OCI-LY7 (cell line): ENCODE results near the gene NOCT. TPM values are rescaled to one million over a fixed set of nuclear protein-coding genes. Genes with fewer than 3 reads are reported as not detected.
A peak's percentile ranks its signal among the peaks of the same experiment; 100 is the strongest.

Source experiments
- BruUV-seq: library from RNA; stranded (reverse); fragments of 400-500 nt; replicated peaks from 2 replicates; lab custom pipeline; 2021; lab: Mats Ljungman, UMichigan
- CTCF ChIA-PET: fragments of 300-600 bp; sonication (Branson Sonifier 250); formaldehyde crosslinking; loops from one replicate; lab custom pipeline; 2022; ENCODE audit warnings: antibody characterized with exemption; ENCODE audit not compliant: unreplicated experiment; lab: Charles Lee
- POLR2A ChIA-PET: fragments of 300-600 bp; sonication (Branson Sonifier 250); formaldehyde crosslinking; loops from one replicate; lab custom pipeline; 2022; ENCODE audit warnings: antibody characterized with exemption; lab: Charles Lee
- DNase-seq: peaks from one replicate; pipeline ENCODE4 v3.0.0-alpha.2; 2015; ENCODE audit warnings: low spot score
- H2AFZ ChIP-seq: fragments of 200-600 bp; sonication (generic), shearing (Covaris generic); 2 replicates; pipeline ENCODE4 v1.6.1; 2014; ENCODE audit warnings: mild to moderate bottlenecking, antibody characterized with exemption, low read length, moderate library complexity
- H3K27ac ChIP-seq: fragments of 200-600 bp; sonication (generic); 2 replicates; pipeline ENCODE4 v1.5.1; 2014; ENCODE audit warnings: mixed run types, low read depth, mild to moderate bottlenecking, moderate library complexity, low read length, inconsistent platforms; ENCODE audit not compliant: poor library complexity, severe bottlenecking
- H3K36me3 ChIP-seq: fragments of 200-600 bp; sonication (generic); 2 replicates; pipeline ENCODE4 v1.6.1; 2014; ENCODE audit warnings: mild to moderate bottlenecking, antibody characterized with exemption, low read length, moderate library complexity, mixed read lengths; ENCODE audit not compliant: insufficient read depth
- H3K4me1 ChIP-seq: fragments of 200-600 bp; sonication (generic); 2 replicates; pipeline ENCODE4 v1.5.1; 2014; ENCODE audit warnings: mild to moderate bottlenecking, low read length; ENCODE audit not compliant: insufficient read depth, poor library complexity, severe bottlenecking
- H3K4me2 ChIP-seq: fragments of 200-600 bp; sonication (generic); 2 replicates; pipeline ENCODE4 v1.6.1; 2014; ENCODE audit warnings: mild to moderate bottlenecking, low read length
- H3K4me3 ChIP-seq: fragments of 200-600 bp; sonication (generic); 2 replicates; pipeline ENCODE4 v1.5.1; 2014; ENCODE audit warnings: mild to moderate bottlenecking, low read depth, low read length; ENCODE audit not compliant: poor library complexity, severe bottlenecking
- H3K79me2 ChIP-seq: fragments of 200-600 bp; sonication (generic); 2 replicates; pipeline ENCODE4 v1.6.1; 2016; ENCODE audit warnings: low read depth, mild to moderate bottlenecking, low read length, moderate library complexity, mixed read lengths; ENCODE audit not compliant: insufficient read depth
- H3K9me2 ChIP-seq: fragments of 200-600 bp; sonication (generic); 2 replicates; pipeline ENCODE4 v1.6.1; 2016; ENCODE audit warnings: mild to moderate bottlenecking, low read length, mixed read lengths; ENCODE audit not compliant: insufficient read depth
- H3K9me3 ChIP-seq: fragments of 200-600 bp; sonication (generic); 2 replicates; pipeline ENCODE4 v1.6.1; 2014; ENCODE audit warnings: mild to moderate bottlenecking, mixed run types, low read length, mixed read lengths
- H4K20me1 ChIP-seq: fragments of 200-600 bp; sonication (generic); 2 replicates; pipeline ENCODE4 v1.6.1; 2014; ENCODE audit warnings: mild to moderate bottlenecking, antibody characterized with exemption, low read length, moderate library complexity, mixed read lengths; ENCODE audit not compliant: insufficient read depth
- EZH2phosphoT487 ChIP-seq: fragments of 200-600 bp; sonication (generic); IDR thresholded peaks from 2 replicates; pipeline ENCODE4 v1.6.1; 2018; ENCODE audit warnings: low read depth, borderline replicate concordance, mild to moderate bottlenecking, mixed run types, antibody characterized with exemption, low read length, moderate library complexity, mixed read lengths
- intact Hi-C: fragments of 100-400 bp; cut with micrococcal nuclease; formaldehyde crosslinking; loops from one replicate; pipeline ENCODE4 v1.10.0; 2022; ENCODE audit not compliant: unreplicated experiment
- total RNA-seq, 2 experiments: library from RNA; depleted of rRNA in 1 of 2; stranded (reverse); fragments of >200 nt in 1 of 2; shearing (Covaris generic) in 1 of 2; gene quantifications; 2 replicates each; pipeline ENCODE4 v1.2.3, GENCODE V29; 2014 to 2022
- TF ChIP-seq, protein P1 (sequence below): fragments of 200-600 bp; sonication (generic); conservative IDR thresholded peaks from 2 replicates; pipeline ENCODE4 v1.5.1; 2014; ENCODE audit warnings: mild to moderate bottlenecking, antibody characterized with exemption, low read length, moderate library complexity, mixed read lengths

The NOCT gene
- total RNA-seq, 2 experiments from 2014 or later = 17.8 to 22.8 TPM

GRCh38 chr4:139078926-139079325 lies 63.3 kb downstream of the NOCT start:
- CTCF ChIA-PET = no interaction called here
- TF ChIP-seq EZH2phosphoT487 = no peak
- TF ChIP-seq, protein P1, sequence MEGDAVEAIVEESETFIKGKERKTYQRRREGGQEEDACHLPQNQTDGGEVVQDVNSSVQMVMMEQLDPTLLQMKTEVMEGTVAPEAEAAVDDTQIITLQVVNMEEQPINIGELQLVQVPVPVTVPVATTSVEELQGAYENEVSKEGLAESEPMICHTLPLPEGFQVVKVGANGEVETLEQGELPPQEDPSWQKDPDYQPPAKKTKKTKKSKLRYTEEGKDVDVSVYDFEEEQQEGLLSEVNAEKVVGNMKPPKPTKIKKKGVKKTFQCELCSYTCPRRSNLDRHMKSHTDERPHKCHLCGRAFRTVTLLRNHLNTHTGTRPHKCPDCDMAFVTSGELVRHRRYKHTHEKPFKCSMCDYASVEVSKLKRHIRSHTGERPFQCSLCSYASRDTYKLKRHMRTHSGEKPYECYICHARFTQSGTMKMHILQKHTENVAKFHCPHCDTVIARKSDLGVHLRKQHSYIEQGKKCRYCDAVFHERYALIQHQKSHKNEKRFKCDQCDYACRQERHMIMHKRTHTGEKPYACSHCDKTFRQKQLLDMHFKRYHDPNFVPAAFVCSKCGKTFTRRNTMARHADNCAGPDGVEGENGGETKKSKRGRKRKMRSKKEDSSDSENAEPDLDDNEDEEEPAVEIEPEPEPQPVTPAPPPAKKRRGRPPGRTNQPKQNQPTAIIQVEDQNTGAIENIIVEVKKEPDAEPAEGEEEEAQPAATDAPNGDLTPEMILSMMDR = no peak
- DNase-seq = no peak
- peaks cover 43% of the 10 kb centered on the region for H4K20me1 ChIP-seq
- H3K4me3 ChIP-seq = no peak overlapping the region
- no peak overlapping the region for H2AFZ ChIP-seq
- BruUV-seq = no TSS peak
- H3K9me2 ChIP-seq = no peaks in the 10 kb centered on the region
- POLR2A ChIA-PET = interaction anchor here (0.5 to 3.5 kb wide), 13 partner anchors 9 to 650 kb away, joined by 3 to 15 read pairs (median 4); no protein-coding TSS in a partner anchor
- no peak overlapping the region for H3K27ac ChIP-seq
- H3K9me3 ChIP-seq = no peaks in the 10 kb centered on the region
- peaks cover 97% of the 10 kb centered on the region for H3K79me2 ChIP-seq
- no peak overlapping the region for H3K4me2 ChIP-seq
- intact Hi-C loops = no loop called here
- H3K36me3 ChIP-seq = peaks cover 51% of the 10 kb centered on the region
- H3K4me1 ChIP-seq = peaks cover 15% of the 10 kb centered on the region

DNA sequence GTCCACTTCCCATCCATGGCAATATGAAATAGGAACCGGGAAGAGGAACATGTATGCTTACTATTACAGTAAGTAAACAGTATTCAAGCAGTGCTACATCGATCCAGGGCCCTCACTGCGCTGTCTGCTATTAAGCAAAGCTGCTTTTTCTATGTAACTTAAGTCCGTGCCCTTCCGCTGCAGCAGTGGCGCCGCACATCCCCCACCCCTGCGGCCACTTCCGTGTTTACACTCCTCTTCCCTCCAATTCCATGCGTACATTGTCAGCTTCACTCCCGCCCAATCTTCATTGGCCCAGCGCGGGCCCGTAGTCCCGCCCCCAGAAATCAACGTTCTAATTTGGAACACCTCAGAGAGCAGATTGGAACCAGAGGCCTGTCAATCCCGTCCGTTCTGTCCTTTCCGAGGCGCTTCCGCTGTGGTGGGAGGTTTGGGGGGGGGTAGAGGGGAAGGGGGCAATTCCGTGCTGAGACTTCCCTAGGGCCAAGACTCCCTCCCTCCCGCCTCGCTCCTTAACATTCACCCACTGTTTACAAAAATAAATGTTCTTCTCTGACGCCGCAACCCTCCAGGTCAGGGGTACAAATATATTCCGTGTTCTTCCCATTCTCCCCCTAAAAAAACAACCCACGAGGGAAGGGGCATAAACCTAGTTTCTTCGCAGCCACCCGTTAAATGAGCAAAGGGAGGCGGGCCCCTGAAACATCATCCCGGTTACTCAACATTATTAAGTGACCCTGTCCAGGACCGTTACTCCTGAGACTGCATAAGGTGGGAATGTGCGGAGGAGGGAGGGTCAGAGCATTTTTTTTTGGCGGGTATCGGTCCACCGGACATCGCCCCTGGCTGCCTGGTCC lies 67.4 kb downstream of the NOCT start:
- CTCF ChIA-PET = no interaction called here
- DNase-seq = peak; percentile 98
- peak overlapping the region; percentile 99 for H3K4me2 ChIP-seq
- H4K20me1 ChIP-seq = peaks cover 28% of the 10 kb centered on the region
- peaks cover 39% of the 10 kb centered on the region for H3K36me3 ChIP-seq
- no peaks in the 10 kb centered on the region for H3K9me3 ChIP-seq
- TF ChIP-seq, protein P1 = no peak; the same call in 1 of the 2 replicates
- no peak for TF ChIP-seq EZH2phosphoT487
- peak overlapping the region; percentile 88; the same call in 1 of the 2 replicates for H2AFZ ChIP-seq
- intact Hi-C loops = loop anchor here (1.0 to 5.0 kb wide), 4 partner anchors 51 to 369 kb away; partner anchors contain the start of genes ELF2, NOCT and RAB33B
- POLR2A ChIA-PET = interaction anchor here (0.6 to 0.7 kb wide), 4 partner anchors 31 to 1638 kb away, joined by 3 to 10 read pairs (median 5); no protein-coding TSS in a partner anchor
- peak overlapping the region; percentile 95 for H3K27ac ChIP-seq
- peaks cover 25% of the 10 kb centered on the region for H3K4me1 ChIP-seq
- peaks cover 63% of the 10 kb centered on the region for H3K79me2 ChIP-seq
- H3K9me2 ChIP-seq = no peaks in the 10 kb centered on the region
- no TSS peak for BruUV-seq
- H3K4me3 ChIP-seq = peak overlapping the region; percentile 91
